OCI-LY7 (cell line): ENCODE results near the gene EPHA5. TPM values are rescaled to one million over a fixed set of nuclear protein-coding genes. Genes with fewer than 3 reads are reported as not detected.

Experiments used
- BruUV-seq: library from RNA; stranded (reverse); fragments of 400-500 nt; replicated peaks from 2 replicates; lab custom pipeline; 2021; lab: Mats Ljungman, UMichigan
- CTCF ChIA-PET: fragments of 300-600 bp; sonication (Branson Sonifier 250); formaldehyde crosslinking; loops from one replicate; lab custom pipeline; 2022; ENCODE audit warnings: antibody characterized with exemption; ENCODE audit not compliant: unreplicated experiment; lab: Charles Lee
- POLR2A ChIA-PET: fragments of 300-600 bp; sonication (Branson Sonifier 250); formaldehyde crosslinking; loops from one replicate; lab custom pipeline; 2022; ENCODE audit warnings: antibody characterized with exemption; lab: Charles Lee
- DNase-seq: peaks from one replicate; pipeline ENCODE4 v3.0.0-alpha.2; 2015; ENCODE audit warnings: low spot score
- H2AFZ ChIP-seq: fragments of 200-600 bp; sonication (generic), shearing (Covaris generic); 2 replicates; pipeline ENCODE4 v1.6.1; 2014; ENCODE audit warnings: mild to moderate bottlenecking, antibody characterized with exemption, low read length, moderate library complexity
- H3K27ac ChIP-seq: fragments of 200-600 bp; sonication (generic); 2 replicates; pipeline ENCODE4 v1.5.1; 2014; ENCODE audit warnings: mixed run types, low read depth, mild to moderate bottlenecking, moderate library complexity, low read length, inconsistent platforms; ENCODE audit not compliant: poor library complexity, severe bottlenecking
- H3K36me3 ChIP-seq: fragments of 200-600 bp; sonication (generic); 2 replicates; pipeline ENCODE4 v1.6.1; 2014; ENCODE audit warnings: mild to moderate bottlenecking, antibody characterized with exemption, low read length, moderate library complexity, mixed read lengths; ENCODE audit not compliant: insufficient read depth
- H3K4me1 ChIP-seq: fragments of 200-600 bp; sonication (generic); 2 replicates; pipeline ENCODE4 v1.5.1; 2014; ENCODE audit warnings: mild to moderate bottlenecking, low read length; ENCODE audit not compliant: insufficient read depth, poor library complexity, severe bottlenecking
- H3K4me2 ChIP-seq: fragments of 200-600 bp; sonication (generic); 2 replicates; pipeline ENCODE4 v1.6.1; 2014; ENCODE audit warnings: mild to moderate bottlenecking, low read length
- H3K4me3 ChIP-seq: fragments of 200-600 bp; sonication (generic); 2 replicates; pipeline ENCODE4 v1.5.1; 2014; ENCODE audit warnings: mild to moderate bottlenecking, low read depth, low read length; ENCODE audit not compliant: poor library complexity, severe bottlenecking
- H3K79me2 ChIP-seq: fragments of 200-600 bp; sonication (generic); 2 replicates; pipeline ENCODE4 v1.6.1; 2016; ENCODE audit warnings: low read depth, mild to moderate bottlenecking, low read length, moderate library complexity, mixed read lengths; ENCODE audit not compliant: insufficient read depth
- H3K9me2 ChIP-seq: fragments of 200-600 bp; sonication (generic); 2 replicates; pipeline ENCODE4 v1.6.1; 2016; ENCODE audit warnings: mild to moderate bottlenecking, low read length, mixed read lengths; ENCODE audit not compliant: insufficient read depth
- H3K9me3 ChIP-seq: fragments of 200-600 bp; sonication (generic); 2 replicates; pipeline ENCODE4 v1.6.1; 2014; ENCODE audit warnings: mild to moderate bottlenecking, mixed run types, low read length, mixed read lengths
- H4K20me1 ChIP-seq: fragments of 200-600 bp; sonication (generic); 2 replicates; pipeline ENCODE4 v1.6.1; 2014; ENCODE audit warnings: mild to moderate bottlenecking, antibody characterized with exemption, low read length, moderate library complexity, mixed read lengths; ENCODE audit not compliant: insufficient read depth
- EZH2phosphoT487 ChIP-seq: fragments of 200-600 bp; sonication (generic); IDR thresholded peaks from 2 replicates; pipeline ENCODE4 v1.6.1; 2018; ENCODE audit warnings: low read depth, borderline replicate concordance, mild to moderate bottlenecking, mixed run types, antibody characterized with exemption, low read length, moderate library complexity, mixed read lengths
- intact Hi-C: fragments of 100-400 bp; cut with micrococcal nuclease; formaldehyde crosslinking; loops from one replicate; pipeline ENCODE4 v1.10.0; 2022; ENCODE audit not compliant: unreplicated experiment
- total RNA-seq, 2 experiments: library from RNA; depleted of rRNA in 1 of 2; stranded (reverse); fragments of >200 nt in 1 of 2; shearing (Covaris generic) in 1 of 2; gene quantifications; 2 replicates each; pipeline ENCODE4 v1.2.3, GENCODE V29; 2014 to 2022
- TF ChIP-seq, protein P1 (sequence below): fragments of 200-600 bp; sonication (generic); conservative IDR thresholded peaks from 2 replicates; pipeline ENCODE4 v1.5.1; 2014; ENCODE audit warnings: mild to moderate bottlenecking, antibody characterized with exemption, low read length, moderate library complexity, mixed read lengths

EPHA5 gene
- total RNA-seq, 2 experiments from 2014 or later, result not detected

DNA sequence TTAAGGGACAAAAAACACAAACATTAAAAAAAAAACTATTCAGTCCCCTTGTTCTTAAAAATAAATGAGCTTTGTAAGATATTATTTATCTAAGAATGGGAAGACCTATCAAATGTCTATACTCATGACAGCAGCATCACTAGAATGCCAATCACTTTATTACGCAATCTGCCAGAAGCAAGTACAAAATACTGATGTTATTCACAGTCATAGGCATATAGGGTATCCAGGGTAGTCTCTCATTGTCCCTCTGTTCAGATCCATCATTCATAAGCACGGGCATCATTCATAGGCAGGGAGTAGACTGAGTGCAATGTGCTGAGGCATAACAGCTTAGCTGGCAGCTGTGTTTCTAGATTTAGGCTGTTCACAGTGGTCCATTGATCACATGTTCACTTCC lies 109.1 kb downstream of the EPHA5 start:
- no peaks in the 10 kb centered on the region for H3K9me3 ChIP-seq
- intact Hi-C loops, result no loop called here
- no peaks in the 10 kb centered on the region for H3K4me1 ChIP-seq
- H3K79me2 ChIP-seq, result no peaks in the 10 kb centered on the region
- BruUV-seq, result no TSS peak
- H3K36me3 ChIP-seq, result no peaks in the 10 kb centered on the region
- no peak for DNase-seq
- H3K27ac ChIP-seq, result no peak overlapping the region
- no peaks in the 10 kb centered on the region for H3K9me2 ChIP-seq
- H2AFZ ChIP-seq, result no peak overlapping the region
- ChIA-PET POLR2A (no interaction called here), CTCF (no interaction called here)
- H3K4me2 ChIP-seq, result no peak overlapping the region
- H3K4me3 ChIP-seq, result no peak overlapping the region
- no peaks in the 10 kb centered on the region for H4K20me1 ChIP-seq
- TF ChIP-seq, protein P1, sequence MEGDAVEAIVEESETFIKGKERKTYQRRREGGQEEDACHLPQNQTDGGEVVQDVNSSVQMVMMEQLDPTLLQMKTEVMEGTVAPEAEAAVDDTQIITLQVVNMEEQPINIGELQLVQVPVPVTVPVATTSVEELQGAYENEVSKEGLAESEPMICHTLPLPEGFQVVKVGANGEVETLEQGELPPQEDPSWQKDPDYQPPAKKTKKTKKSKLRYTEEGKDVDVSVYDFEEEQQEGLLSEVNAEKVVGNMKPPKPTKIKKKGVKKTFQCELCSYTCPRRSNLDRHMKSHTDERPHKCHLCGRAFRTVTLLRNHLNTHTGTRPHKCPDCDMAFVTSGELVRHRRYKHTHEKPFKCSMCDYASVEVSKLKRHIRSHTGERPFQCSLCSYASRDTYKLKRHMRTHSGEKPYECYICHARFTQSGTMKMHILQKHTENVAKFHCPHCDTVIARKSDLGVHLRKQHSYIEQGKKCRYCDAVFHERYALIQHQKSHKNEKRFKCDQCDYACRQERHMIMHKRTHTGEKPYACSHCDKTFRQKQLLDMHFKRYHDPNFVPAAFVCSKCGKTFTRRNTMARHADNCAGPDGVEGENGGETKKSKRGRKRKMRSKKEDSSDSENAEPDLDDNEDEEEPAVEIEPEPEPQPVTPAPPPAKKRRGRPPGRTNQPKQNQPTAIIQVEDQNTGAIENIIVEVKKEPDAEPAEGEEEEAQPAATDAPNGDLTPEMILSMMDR, result no peak
- no peak for TF ChIP-seq EZH2phosphoT487

DNA sequence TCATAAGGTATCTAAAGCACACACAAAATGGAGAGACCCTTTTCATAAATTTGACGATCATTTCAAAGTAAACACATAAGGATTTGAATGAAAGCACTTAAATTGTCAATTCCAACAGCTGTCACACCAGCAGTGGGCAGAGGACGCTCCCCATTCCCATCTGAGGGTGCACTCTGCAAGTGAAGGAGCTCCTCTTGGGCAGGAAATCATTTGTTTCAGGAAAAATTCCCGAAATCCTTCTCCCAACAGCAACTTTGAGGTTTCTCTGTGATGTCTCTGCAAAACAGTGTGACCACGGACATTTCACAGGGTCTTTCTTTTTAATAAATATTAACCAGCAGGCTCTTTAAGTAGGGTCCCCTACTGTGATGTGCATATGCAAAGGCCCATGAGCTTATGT lies 111.0 kb downstream of the EPHA5 start:
- H3K79me2 ChIP-seq, result no peaks in the 10 kb centered on the region
- H3K4me1 ChIP-seq, result no peaks in the 10 kb centered on the region
- intact Hi-C loops, result no loop called here
- CTCF ChIA-PET, result no interaction called here
- H3K4me3 ChIP-seq, result no peak overlapping the region
- H3K27ac ChIP-seq, result no peak overlapping the region
- no TSS peak for BruUV-seq
- no peak overlapping the region for H3K4me2 ChIP-seq
- DNase-seq, result no peak
- H3K36me3 ChIP-seq, result no peaks in the 10 kb centered on the region
- no peaks in the 10 kb centered on the region for H4K20me1 ChIP-seq
- H2AFZ ChIP-seq, result no peak overlapping the region
- no peak for TF ChIP-seq EZH2phosphoT487
- TF ChIP-seq, protein P1, result no peak
- no peaks in the 10 kb centered on the region for H3K9me2 ChIP-seq
- no peaks in the 10 kb centered on the region for H3K9me3 ChIP-seq
- POLR2A ChIA-PET, result interaction anchor here (0.6 kb wide), 1 partner anchor 752 kb away, joined by 3 read pairs; no protein-coding TSS in a partner anchor

GRCh38 chr4:65552057-65552456 lies 118.2 kb downstream of the EPHA5 start:
- no TSS peak for BruUV-seq
- Histone ChIP-seq H3K27ac (no peak overlapping the region), H3K4me3 (no peak overlapping the region), H2AFZ (no peak overlapping the region), H3K9me2 (no peaks in the 10 kb centered on the region), H3K79me2 (no peaks in the 10 kb centered on the region), H4K20me1 (no peaks in the 10 kb centered on the region), H3K4me2 (no peak overlapping the region), H3K9me3 (no peaks in the 10 kb centered on the region), H3K4me1 (no peaks in the 10 kb centered on the region), H3K36me3 (no peaks in the 10 kb centered on the region)
- POLR2A ChIA-PET, result interaction anchor here (1.1 kb wide), 1 partner anchor 13 kb away, joined by 3 read pairs; no protein-coding TSS in a partner anchor
- TF ChIP-seq EZH2phosphoT487, result no peak
- TF ChIP-seq, protein P1, result no peak
- DNase-seq, result no peak
- CTCF ChIA-PET, result no interaction called here
- intact Hi-C loops, result no loop called here
